HepG2 (cell line): Measurements from ENCODE around the gene HDGFL2. TPM values are rescaled to one million over a fixed set of nuclear protein-coding genes. Genes with fewer than 3 reads are reported as not detected.

Experiments used
- CCDC6 ChIP-seq: sonication (generic); formaldehyde crosslinking; IDR thresholded peaks from 2 replicates; pipeline ENCODE4 v1.8.1; 2022; ENCODE audit warnings: mild to moderate bottlenecking, missing genetic modification reagents, moderate library complexity
- FOXA1 ChIP-seq, 2 experiments: fragments of 450-650 bp in 1 of 2; sonication (generic) in 1 of 2; formaldehyde crosslinking in 1 of 2; IDR thresholded peaks; 2 replicates each; pipeline versions ENCODE4 v1.4.0 to v1.6.1; 2016 to 2020; ENCODE audit warnings: missing genetic modification reagents in 1 of 2
- FOXJ3 ChIP-seq: sonication (generic); formaldehyde crosslinking; IDR thresholded peaks from 2 replicates; pipeline ENCODE4 v1.4.0; 2020; ENCODE audit warnings: missing genetic modification reagents, mild to moderate bottlenecking, borderline replicate concordance
- FOXP1 ChIP-seq, 2 experiments: fragments of 450-650 bp in 1 of 2; IDR thresholded peaks; 2 replicates each; pipeline ENCODE4 v1.6.1; 2017 to 2018; ENCODE audit warnings: antibody characterized with exemption in 1 of 2
- HOMEZ ChIP-seq: IDR thresholded peaks from 2 replicates; pipeline ENCODE4 v1.6.1; 2016; ENCODE audit warnings: low read depth
- KDM5A ChIP-seq: fragments of 200-600 bp; sonication (generic); IDR thresholded peaks from 2 replicates; pipeline ENCODE4 v1.7.0; 2018; ENCODE audit warnings: antibody characterized with exemption, mild to moderate bottlenecking, low read length, borderline replicate concordance
- MAF1 ChIP-seq: sonication (generic); formaldehyde crosslinking; IDR thresholded peaks from 2 replicates; pipeline ENCODE4 v1.5.0; 2020; ENCODE audit warnings: missing genetic modification reagents, borderline replicate concordance
- NFKB2 ChIP-seq: sonication (generic); formaldehyde crosslinking; IDR thresholded peaks from 2 replicates; pipeline ENCODE4 v1.4.0; 2020; ENCODE audit warnings: missing genetic modification reagents, borderline replicate concordance
- NR2C2 ChIP-seq: sonication (generic); formaldehyde crosslinking; IDR thresholded peaks from 2 replicates; pipeline ENCODE4 v1.4.0; 2020; ENCODE audit warnings: missing genetic modification reagents, mild to moderate bottlenecking, moderate library complexity, borderline replicate concordance
- RNF219 ChIP-seq: sonication (generic); formaldehyde crosslinking; IDR thresholded peaks from 2 replicates; pipeline ENCODE4 v1.5.0; 2020; ENCODE audit warnings: mild to moderate bottlenecking, missing genetic modification reagents
- TEAD2 ChIP-seq: sonication (generic); formaldehyde crosslinking; IDR thresholded peaks from 2 replicates; pipeline ENCODE4 v1.9.0; 2021; ENCODE audit warnings: missing genetic modification reagents
- ZBTB7B ChIP-seq: sonication (generic); formaldehyde crosslinking; IDR thresholded peaks from 2 replicates; pipeline ENCODE4 v1.4.0; 2020; ENCODE audit warnings: missing genetic modification reagents
- ZFP41 ChIP-seq: sonication (generic); formaldehyde crosslinking; IDR thresholded peaks from 2 replicates; pipeline ENCODE4 v1.4.0; 2020; ENCODE audit warnings: mild to moderate bottlenecking, missing genetic modification reagents, borderline replicate concordance
- ZIK1 ChIP-seq: sonication (generic); formaldehyde crosslinking; IDR thresholded peaks from 2 replicates; pipeline ENCODE4 v1.5.0; 2020; ENCODE audit warnings: mild to moderate bottlenecking, low read depth, missing genetic modification reagents, borderline replicate concordance
- ZNF180 ChIP-seq: sonication (generic); formaldehyde crosslinking; IDR thresholded peaks from 2 replicates; pipeline ENCODE4 v1.4.0; 2020; ENCODE audit warnings: low read depth, missing genetic modification reagents, borderline replicate concordance
- ZNF292 ChIP-seq: sonication (generic); formaldehyde crosslinking; IDR thresholded peaks from 2 replicates; pipeline ENCODE4 v1.8.1; 2022; ENCODE audit warnings: mild to moderate bottlenecking, low read depth, missing genetic modification reagents, borderline replicate concordance
- ZNF563 ChIP-seq: sonication (generic); formaldehyde crosslinking; IDR thresholded peaks from 2 replicates; pipeline ENCODE4 v1.8.0; 2022; ENCODE audit warnings: mild to moderate bottlenecking, moderate library complexity, missing genetic modification reagents
- ZNF619 ChIP-seq: sonication (generic); formaldehyde crosslinking; IDR thresholded peaks from 2 replicates; pipeline ENCODE4 v1.4.0; 2020; ENCODE audit warnings: mild to moderate bottlenecking, missing genetic modification reagents
- ZNF788 ChIP-seq: sonication (generic); formaldehyde crosslinking; IDR thresholded peaks from 2 replicates; pipeline ENCODE4 v1.5.0; 2020; ENCODE audit warnings: mild to moderate bottlenecking, missing genetic modification reagents, borderline replicate concordance
- ZNF883 ChIP-seq: sonication (generic); formaldehyde crosslinking; IDR thresholded peaks from 2 replicates; pipeline ENCODE4 v1.5.1; 2020; ENCODE audit warnings: mild to moderate bottlenecking, missing genetic modification reagents; ENCODE audit errors: not compliant biosample characterization
- polyA plus RNA-seq, 8 experiments: library from polyadenylated mRNA; depleted of rRNA in 3 of 8; stranded (reverse) in 7 of 8; unstranded in 1 of 8; fragments of >200 nt; fragmentation: Illumina TruSeq in 4 of 8; extraction: Trizol in 4 of 8; gene quantifications; 2 replicates each; pipeline versions ENCODE4 v1.2.1 to v1.2.3, GENCODE V29; 2011 to 2016; ENCODE audit warnings: low read depth in 4 of 8, missing spikeins in 1 of 8, mixed read lengths in 1 of 8; ENCODE audit not compliant: insufficient read depth in 1 of 8
- total RNA-seq, 5 experiments: library from RNA; depleted of rRNA; stranded (reverse); fragments of >200 nt; fragmentation: Illumina TruSeq; extraction: Trizol; gene quantifications; 2 replicates each; pipeline ENCODE4 v1.2.3, GENCODE V29; 2016; ENCODE audit warnings: low read depth in 1 of 5
- TF ChIP-seq, protein P1 (sequence below): sonication (generic); formaldehyde crosslinking; IDR thresholded peaks from 2 replicates; pipeline ENCODE4 v1.4.0; 2020; ENCODE audit warnings: missing genetic modification reagents

HDGFL2 gene
- total and polyA plus RNA-seq, 2 of the 13 experiments (the other 11 are each of a cell fraction or from before 2014, with no cell fraction given) = 20.0 to 51.1 TPM

- TF ChIP-seq FOXJ3 (CRISPR knock-in tag) = no peak
- TF ChIP-seq ZNF788 (CRISPR knock-in tag) = no peak
- no peak for TF ChIP-seq ZIK1
- TF ChIP-seq, protein P1, sequence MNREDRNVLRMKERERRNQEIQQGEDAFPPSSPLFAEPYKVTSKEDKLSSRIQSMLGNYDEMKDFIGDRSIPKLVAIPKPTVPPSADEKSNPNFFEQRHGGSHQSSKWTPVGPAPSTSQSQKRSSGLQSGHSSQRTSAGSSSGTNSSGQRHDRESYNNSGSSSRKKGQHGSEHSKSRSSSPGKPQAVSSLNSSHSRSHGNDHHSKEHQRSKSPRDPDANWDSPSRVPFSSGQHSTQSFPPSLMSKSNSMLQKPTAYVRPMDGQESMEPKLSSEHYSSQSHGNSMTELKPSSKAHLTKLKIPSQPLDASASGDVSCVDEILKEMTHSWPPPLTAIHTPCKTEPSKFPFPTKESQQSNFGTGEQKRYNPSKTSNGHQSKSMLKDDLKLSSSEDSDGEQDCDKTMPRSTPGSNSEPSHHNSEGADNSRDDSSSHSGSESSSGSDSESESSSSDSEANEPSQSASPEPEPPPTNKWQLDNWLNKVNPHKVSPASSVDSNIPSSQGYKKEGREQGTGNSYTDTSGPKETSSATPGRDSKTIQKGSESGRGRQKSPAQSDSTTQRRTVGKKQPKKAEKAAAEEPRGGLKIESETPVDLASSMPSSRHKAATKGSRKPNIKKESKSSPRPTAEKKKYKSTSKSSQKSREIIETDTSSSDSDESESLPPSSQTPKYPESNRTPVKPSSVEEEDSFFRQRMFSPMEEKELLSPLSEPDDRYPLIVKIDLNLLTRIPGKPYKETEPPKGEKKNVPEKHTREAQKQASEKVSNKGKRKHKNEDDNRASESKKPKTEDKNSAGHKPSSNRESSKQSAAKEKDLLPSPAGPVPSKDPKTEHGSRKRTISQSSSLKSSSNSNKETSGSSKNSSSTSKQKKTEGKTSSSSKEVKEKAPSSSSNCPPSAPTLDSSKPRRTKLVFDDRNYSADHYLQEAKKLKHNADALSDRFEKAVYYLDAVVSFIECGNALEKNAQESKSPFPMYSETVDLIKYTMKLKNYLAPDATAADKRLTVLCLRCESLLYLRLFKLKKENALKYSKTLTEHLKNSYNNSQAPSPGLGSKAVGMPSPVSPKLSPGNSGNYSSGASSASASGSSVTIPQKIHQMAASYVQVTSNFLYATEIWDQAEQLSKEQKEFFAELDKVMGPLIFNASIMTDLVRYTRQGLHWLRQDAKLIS (CRISPR knock-in tag) = 0 out of 2 replicates have a peak, but pooled peaks have one; percentile 38
- peak; percentile 44; the same call in 1 of the 2 replicates for TF ChIP-seq ZNF292
- TF ChIP-seq ZNF563 (CRISPR knock-in tag) = no peak; the same call in 1 of the 2 replicates
- no peak for TF ChIP-seq NFKB2 (CRISPR knock-in tag)
- no peak for TF ChIP-seq MAF1 (CRISPR knock-in tag)
- TF ChIP-seq CCDC6 (CRISPR knock-in tag) = peak; percentile 63; the same call in 1 of the 2 replicates
- no peak; the same call in 1 of the 2 replicates for TF ChIP-seq KDM5A
- no peak for TF ChIP-seq FOXA1 (IDR thresholded peaks at IDR 0.05)
- TF ChIP-seq FOXA1 (CRISPR knock-in tag; IDR thresholded peaks at IDR 0.05) = no peak
- TF ChIP-seq RNF219 = no peak
- no peak for TF ChIP-seq ZNF619 (CRISPR knock-in tag)
- no peak for TF ChIP-seq TEAD2 (CRISPR knock-in tag)
- TF ChIP-seq HOMEZ (CRISPR knock-in tag) = no peak
- peak; percentile 53; the same call in 1 of the 2 replicates for TF ChIP-seq ZBTB7B (CRISPR knock-in tag)
- TF ChIP-seq ZNF883 = no peak
- TF ChIP-seq ZNF180 (CRISPR knock-in tag) = no peak
- peak; percentile 86 for TF ChIP-seq NR2C2 (CRISPR knock-in tag)
- no peak for TF ChIP-seq ZFP41 (CRISPR knock-in tag)
- TF ChIP-seq FOXP1 (IDR thresholded peaks at IDR 0.05) = no peak
- peak; percentile 19 for TF ChIP-seq FOXP1 (CRISPR knock-in tag; IDR thresholded peaks at IDR 0.05)
These were observed 67.8 kb downstream of the HDGFL2 start, which contains the start of gene LRG1 (continued) for GRCh38 chr19:4539693-4540581.
